ENCODE measurements around the gene RPL28. TPM values are rescaled to one million over a fixed set of nuclear protein-coding genes. Genes with fewer than 3 reads are reported as not detected.

The RPL28 gene
- total RNA-seq, result 129 TPM

DNA sequence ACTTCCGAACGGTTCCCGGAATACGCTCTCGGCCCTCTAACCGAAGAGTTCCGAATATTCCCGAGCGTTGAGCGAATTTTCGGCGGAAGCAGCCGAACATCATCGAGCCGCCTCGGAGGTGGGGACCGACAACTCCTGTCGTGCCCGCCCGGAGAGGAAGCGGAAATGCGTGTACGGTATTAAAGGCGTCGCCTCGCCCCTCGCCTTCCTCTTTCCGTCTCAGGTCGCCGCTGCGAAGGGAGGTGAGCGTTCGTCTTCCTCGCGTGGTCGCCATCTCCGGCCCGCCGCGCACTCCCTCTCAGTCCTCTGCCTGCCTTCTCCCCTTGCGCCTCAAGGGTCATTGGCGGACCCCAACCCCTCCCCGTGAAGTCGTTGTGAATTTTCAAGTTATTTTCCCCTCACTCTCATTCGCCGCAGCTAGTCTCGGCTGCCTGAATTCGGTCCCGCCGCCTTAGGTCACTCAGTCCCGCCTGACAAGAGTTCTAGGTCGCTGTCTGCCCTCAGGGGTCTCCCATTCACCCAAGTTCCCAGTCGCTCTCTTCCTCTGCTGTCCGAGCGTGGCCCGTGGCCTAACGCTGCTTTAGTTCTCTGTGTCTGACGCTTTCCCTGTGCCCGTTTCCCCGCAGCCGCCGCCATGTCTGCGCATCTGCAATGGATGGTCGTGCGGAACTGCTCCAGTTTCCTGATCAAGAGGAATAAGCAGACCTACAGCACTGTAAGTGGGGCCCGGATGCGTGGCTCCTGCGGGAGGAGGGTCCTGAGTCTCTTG, at the start of gene RPL28:
TSS of gene RPL28 (plus strand) at position 209 of the 769 bp plus-strand sequence. CDS start at position 635, 426 bp downstream.

DNA sequence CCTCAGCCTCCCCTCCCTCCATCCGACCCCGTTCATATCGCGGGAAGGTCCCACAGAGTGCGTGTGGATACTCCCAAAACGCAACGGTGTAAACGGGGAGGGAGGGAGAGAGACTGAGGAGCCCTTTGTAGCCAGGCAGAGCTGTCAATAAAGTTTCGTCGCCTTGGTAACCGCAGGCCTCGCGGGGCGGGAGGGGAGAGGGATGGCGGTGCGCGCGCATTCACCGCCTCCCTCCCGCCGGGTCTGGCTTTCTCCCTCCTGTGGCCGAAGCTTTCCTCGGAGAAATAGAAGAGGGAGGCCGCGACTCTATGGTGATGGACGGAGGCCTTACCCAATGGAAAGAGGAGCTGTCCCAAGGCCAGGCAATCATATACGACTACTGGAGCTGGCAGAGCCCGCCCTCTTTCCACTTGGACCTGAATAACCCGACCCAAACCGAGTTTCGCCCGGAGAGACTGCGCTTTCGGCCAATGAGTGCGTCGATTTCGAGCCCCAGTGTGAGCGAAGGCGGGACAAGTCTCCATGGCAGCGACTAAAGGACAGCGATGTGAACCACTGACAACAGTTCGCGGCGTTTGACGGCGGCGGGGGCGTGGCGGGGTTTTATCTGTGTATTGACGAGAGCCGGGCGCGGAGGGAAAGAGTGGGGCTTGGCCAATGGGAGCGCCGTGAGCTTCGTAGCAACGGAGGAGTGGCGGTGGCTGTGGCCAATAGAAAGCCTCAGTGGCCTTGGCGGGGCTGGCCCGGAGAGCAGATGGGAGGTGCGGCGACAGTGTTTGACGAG, 46.4 kb upstream of the RPL28 start, which contains the start of gene KMT5C:
TSS of gene KMT5C (plus strand) at position 772 of the 784 bp plus-strand sequence. CDS start 2,061 bp downstream, outside the sequence.

DNA sequence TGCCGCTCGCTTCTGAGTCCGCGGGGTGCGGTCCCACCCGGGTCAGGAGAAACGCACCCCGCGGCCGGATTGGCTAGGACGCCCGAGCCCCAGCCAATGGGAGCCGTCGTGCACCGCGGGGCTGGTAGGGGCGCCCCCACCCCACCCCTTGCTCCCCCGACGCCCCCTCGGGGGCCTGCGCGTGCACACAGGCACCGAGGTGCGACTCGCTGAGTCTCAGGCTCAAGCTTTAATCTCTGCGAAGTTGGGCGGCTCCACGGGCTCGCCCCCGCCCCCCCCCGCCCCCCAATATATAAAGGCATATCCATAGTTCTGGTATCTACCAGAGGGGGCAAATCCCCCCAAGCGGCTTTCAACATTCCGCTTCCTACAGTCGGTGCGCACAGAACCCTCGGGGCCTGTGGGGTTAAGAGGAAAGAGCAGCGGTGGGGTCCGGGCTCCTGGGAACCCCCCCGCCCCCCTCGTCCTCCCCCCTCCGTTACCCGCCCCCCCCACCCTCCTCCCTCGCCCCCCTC, 31.0 kb upstream of the RPL28 start, which contains the start of gene COX6B2:
TSS of gene COX6B2 (minus strand) at position 22 of the 515 bp plus-strand sequence. CDS start 198 bp downstream, outside the sequence.

DNA sequence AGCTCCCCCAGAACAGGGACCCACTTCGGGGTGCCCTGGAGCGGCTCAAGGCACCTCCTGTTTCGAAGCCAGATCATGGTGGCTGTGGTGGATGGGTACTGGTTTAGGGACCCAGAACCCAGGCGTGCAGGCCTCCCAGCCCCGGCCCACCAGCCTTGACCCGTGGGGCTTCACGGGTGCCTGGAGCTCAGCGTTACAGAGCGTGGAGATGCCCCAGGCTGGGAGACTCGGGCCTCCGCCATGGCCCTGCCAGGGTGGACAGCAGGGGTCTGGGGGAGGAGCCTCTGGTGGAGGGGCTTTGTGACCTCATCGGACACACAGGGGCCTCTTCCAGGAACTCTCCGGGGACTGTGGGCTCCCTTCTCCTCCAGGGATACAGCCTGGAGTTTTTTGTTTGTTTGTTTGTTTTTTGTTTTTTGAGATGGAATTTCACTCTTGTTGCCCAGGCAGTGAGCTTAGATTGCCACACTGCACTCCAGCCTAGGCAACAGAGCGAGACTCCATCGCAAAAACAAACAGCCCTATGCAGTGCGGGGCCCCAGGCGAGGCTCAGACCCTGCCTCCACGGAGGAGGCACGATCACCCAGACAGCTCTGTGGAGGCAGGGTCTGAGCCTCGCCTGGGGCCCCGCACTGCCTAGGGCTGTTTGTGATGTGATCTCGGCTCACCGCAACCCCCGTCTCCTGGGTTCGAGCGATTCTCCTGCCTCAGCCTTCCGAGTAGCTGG, 22.6 kb upstream of the RPL28 start, which contains the start of gene GARIN5B:
TSS of gene GARIN5B (minus strand) at position 271 of the 727 bp plus-strand sequence. CDS start at position 77, 194 bp downstream.

DNA sequence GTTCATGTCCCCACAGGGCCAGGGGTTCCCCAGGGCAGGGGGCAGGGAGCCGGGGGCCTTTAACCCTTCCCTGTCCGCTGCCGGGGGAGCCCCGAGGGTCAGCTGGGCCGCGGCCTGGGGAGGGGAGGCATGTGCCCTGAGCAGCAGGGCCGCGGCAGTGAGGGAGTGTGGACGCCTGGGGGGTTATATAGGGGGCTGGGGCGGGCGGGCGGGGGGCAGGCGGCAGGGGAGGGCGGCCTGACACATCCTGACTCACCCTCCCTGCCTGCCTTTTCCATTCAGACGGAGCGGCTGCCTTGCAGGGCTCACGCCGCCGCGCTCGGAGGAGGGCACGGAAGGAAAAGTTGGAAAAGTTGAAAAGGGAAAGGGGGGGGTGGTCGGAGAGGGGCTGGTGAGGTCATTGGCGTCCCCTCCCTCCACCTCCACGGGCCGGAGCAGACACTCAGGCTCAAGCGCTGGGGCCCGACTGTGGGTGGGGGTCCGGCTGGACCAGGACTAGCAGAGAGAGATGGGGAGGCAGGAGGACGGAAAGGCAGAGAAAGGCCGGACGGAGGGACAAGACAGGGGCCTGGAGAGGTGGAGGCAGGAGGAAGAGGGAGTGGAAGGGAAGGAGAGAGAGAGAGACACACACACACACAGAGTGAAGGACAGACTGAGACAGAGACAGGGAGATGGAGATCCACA, 15.3 kb upstream of the RPL28 start, which contains the start of gene IL11:
TSS of gene IL11 (minus strand) at position 159 of the 684 bp plus-strand sequence. CDS start at position 6, 153 bp downstream.

DNA sequence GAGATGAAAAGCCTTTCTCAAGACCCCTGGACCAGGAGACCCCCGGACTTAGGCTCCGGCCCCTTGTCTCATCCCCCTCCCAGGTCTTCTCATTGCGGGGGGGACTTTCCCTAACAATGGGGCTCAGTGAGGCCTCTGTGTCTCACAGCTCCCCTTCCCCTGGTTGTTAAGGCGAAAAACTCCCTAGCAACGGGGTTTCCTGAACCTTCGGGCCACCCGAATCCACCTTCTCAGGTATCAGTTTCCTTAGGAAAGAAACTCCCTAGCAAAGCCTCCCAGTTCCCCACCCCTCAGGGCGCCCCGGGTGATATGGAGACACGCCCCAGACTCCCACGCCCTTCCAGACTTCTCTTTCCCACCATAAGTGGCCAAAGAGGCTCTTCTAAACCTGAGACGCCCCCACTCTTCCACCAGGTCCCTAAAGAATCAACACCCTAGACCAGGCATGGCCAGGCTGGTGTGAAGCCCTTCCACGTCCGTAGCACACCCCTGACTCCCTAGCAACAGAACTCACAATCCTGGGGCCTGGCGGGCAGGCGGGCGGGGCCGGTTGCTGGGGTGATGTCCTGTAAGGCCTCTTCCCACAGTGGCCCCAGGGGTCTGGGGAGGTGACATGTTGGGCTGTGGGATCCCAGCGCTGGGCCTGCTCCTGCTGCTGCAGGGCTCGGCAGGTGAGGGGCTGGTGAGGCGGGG, 9.3 kb upstream of the RPL28 start, which contains the start of gene TMEM190:
TSS of gene TMEM190 (plus strand) at position 586 of the 693 bp plus-strand sequence. CDS start at position 614, 28 bp downstream.

DNA sequence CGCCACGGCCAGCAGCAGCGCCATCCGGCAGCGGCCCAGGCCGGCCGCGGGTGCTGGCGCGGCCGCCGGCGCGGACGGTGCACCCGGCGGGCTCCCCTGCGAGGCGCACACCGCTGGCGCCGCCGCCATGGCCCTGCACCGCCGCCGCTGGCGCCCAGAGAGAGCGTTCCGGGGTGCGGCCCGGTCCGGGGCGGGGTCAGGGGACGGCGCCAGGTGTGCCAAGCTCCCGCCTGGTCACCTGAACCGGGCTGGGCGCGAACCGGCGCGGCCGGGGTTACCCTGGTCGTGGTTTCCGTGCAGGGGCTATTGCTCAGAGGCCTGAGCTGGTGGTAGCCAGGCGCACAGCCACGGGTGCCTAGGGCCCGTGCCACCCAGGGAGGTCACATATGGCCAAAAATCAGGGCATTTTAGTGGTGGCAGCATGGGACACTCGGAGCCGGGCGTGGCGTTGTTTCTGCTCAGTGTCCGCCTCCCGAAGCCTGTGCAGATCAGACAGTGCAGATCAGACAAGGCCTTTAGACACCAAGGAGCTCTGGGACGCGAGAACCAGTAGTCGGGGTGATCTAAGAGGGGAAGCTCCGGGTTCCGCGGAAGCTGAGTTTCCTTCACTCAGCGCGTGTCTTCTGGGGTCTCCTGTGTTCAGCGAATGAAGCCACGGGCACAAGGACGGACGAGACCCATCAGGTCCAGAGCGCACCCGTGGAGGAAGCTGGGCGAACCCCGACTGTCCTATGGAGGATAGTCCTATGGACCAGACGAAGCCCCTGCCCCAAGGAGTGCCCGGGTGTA, 1.4 kb upstream of the RPL28 start, which contains the start of gene TMEM238:
TSS of gene TMEM238 (minus strand) at position 162 of the 789 bp plus-strand sequence. CDS start at position 129, 33 bp downstream.

DNA sequence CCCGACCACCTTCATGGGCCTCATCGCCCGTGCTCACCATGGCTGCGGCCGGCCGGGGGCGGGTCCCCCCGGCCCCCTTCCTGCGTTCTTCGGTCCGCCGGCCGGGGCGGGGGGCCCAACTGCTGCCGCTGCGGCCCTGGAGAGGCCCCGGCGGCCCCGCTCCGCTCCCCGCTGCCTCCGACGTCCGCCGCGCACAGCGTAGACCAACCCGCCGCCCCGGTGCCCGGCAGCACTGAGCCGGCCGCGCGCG, 21.7 kb downstream of the RPL28 start, which contains the start of gene UBE2S:
TSS of gene UBE2S (minus strand) at position 239 of the 250 bp plus-strand sequence. CDS start at position 40, 199 bp downstream.

DNA sequence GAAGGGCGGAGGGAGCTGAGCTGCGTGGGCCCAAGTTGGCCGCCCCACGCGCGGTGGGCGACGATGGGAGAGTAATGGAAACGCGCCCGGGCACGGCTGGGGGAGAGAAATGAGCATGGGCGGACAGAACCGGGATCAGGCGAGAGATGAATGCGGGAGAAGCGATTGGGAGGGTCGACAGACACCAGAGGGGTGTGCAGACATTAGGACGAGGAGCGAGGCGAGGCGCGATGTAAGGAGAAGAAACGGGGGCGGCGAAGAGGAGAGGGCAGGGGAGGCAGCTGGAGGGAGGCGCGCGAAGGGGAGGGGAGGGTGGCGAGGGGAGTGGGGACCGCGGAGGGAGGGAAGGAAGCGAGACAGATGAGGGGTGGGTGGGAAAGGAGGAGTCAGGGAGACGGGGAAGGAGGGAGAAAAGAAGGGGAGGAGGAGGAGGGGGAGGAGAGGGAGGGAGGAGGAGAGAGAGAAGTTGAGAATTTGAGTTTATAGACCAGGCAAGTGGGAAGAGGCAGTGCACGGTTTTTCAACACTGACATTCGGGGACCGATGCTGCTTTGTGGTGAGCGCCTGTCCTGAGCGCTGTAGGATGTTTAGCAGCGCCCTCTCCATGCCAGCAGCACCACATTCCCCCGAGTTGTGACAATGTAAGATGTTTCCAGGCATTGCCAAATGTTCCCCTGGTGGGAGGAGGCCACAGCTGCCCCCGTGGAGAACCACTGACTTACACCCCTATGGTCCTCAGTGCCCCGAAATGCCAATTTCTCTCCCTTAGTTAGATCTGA, 57.5 kb downstream of the RPL28 start, which contains the start of gene SHISA7:
TSS of gene SHISA7 (minus strand) at position 256 of the 779 bp plus-strand sequence. CDS start 437 bp downstream, outside the sequence.

Other genes starting within 250 kb of the RPL28 start
- gene TNNT1, start 236.7 kb upstream of the RPL28 start, total RNA-seq, result 20.5 TPM
- gene TNNI3, start 228.2 kb upstream of the RPL28 start, total RNA-seq, result 3.5 TPM
- 3.9 TPM for gene DNAAF3, start 219.3 kb upstream of the RPL28 start, total RNA-seq
- 67.4 TPM for gene SYT5, start 205.6 kb upstream of the RPL28 start, total RNA-seq
- 0.69 TPM for gene PTPRH, start 176.4 kb upstream of the RPL28 start, total RNA-seq
- gene TMEM86B, start 157.2 kb upstream of the RPL28 start, total RNA-seq, result 0.92 TPM
- 23.1 TPM for gene PPP6R1, start 126.9 kb upstream of the RPL28 start, total RNA-seq
- gene HSPBP1, start 105.8 kb upstream of the RPL28 start, total RNA-seq, result 29.8 TPM
- gene BRSK1, start 101.9 kb upstream of the RPL28 start, total RNA-seq, result 111 TPM
- gene TMEM150B, start 60.6 kb upstream of the RPL28 start, total RNA-seq, result not detected
- 11.3 TPM for gene KMT5C, start 46.1 kb upstream of the RPL28 start, total RNA-seq
- gene COX6B2, start 31.2 kb upstream of the RPL28 start, total RNA-seq, result 0.92 TPM
- not detected for gene GARIN5B, start 22.7 kb upstream of the RPL28 start, total RNA-seq
- gene IL11, start 15.5 kb upstream of the RPL28 start, total RNA-seq, result 0.23 TPM
- gene TMEM190, start 9.1 kb upstream of the RPL28 start, total RNA-seq, result not detected
- gene TMEM238, start 1.6 kb upstream of the RPL28 start, total RNA-seq, result not detected
- gene UBE2S, start 21.9 kb downstream of the RPL28 start, total RNA-seq, result 43.4 TPM
- 4.6 TPM for gene SHISA7, start 57.4 kb downstream of the RPL28 start, total RNA-seq
- 20.5 TPM for gene ISOC2, start 75.7 kb downstream of the RPL28 start, total RNA-seq
- gene C19orf85, start 78.8 kb downstream of the RPL28 start, total RNA-seq, result not detected
- gene ZNF628, start 90.7 kb downstream of the RPL28 start, total RNA-seq, result 1.6 TPM
- gene NAT14, start 99.3 kb downstream of the RPL28 start, total RNA-seq, result 20.3 TPM
- 0.23 TPM for gene SSC5D, start 102.5 kb downstream of the RPL28 start, total RNA-seq
- gene SBK2, start 151.2 kb downstream of the RPL28 start, total RNA-seq, result not detected
- gene SBK3, start 159.6 kb downstream of the RPL28 start, total RNA-seq, result not detected
- 4.6 TPM for gene ZNF579, start 194.9 kb downstream of the RPL28 start, total RNA-seq
- 5.3 TPM for gene FIZ1, start 213.6 kb downstream of the RPL28 start, total RNA-seq
- 3.0 TPM for gene ZNF524, start 214.4 kb downstream of the RPL28 start, total RNA-seq
- gene ZNF865, start 219.7 kb downstream of the RPL28 start, total RNA-seq, result 1.8 TPM
- 6.5 TPM for gene ZNF784, start 238.6 kb downstream of the RPL28 start, total RNA-seq

Data from diencephalon (tissue), 1 donor.